Body of pancreas (tissue), 4 donors: ENCODE results near the gene HNRNPLL.
"Not testable (repeated sequence)": the region's sequence is repeated elsewhere in the genome, so short reads cannot be mapped to it uniquely, and the experiment has no call there.

Experiments
- CTCF ChIP-seq, 7 experiments: fragments of 450-650 bp in 4 of 7; fragments of 200-600 bp in 3 of 7; sonication (generic) in 3 of 7; IDR thresholded peaks; one replicate each; pipeline ENCODE4 v1.5.1; 2016 to 2019; ENCODE audit warnings: antibody characterized with exemption in 7 of 7
- POLR2A ChIP-seq, 3 donors: fragments of 450-650 bp; IDR thresholded peaks; one replicate each; pipeline ENCODE4 v1.6.1; 2016; ENCODE audit warnings: antibody characterized with exemption in 3 of 3, mild to moderate bottlenecking in 2 of 3

- TF ChIP-seq CTCF, POLR2A (IDR thresholded peaks at IDR 0.05): not testable (repeated sequence)
Measured at GRCh38 chr2:38643683-38644511, 41.2 kb upstream of the HNRNPLL start.
